ENCODE data around the gene GPR101.

- TF ChIP-seq CTCF (optimal IDR thresholded peaks at IDR 0.05 in 1 of 3, IDR thresholded peaks at IDR 0.05 in 1 of 3, conservative IDR thresholded peaks at IDR 0.05 in 1 of 3; ENCODE audit: extremely low read depth in 1 of 3, insufficient read depth in 2 of 3, low read length in 3 of 3) = no peak
- no peak for TF ChIP-seq EZH2 (IDR thresholded peaks at IDR 0.05; ENCODE audit: low read length)
Measured at GRCh38 chrX:137031517-137032340, 2.1 kb downstream of the GPR101 start.
